ENCODE results near the gene PLA2G15. TPM values are rescaled to one million over a fixed set of nuclear protein-coding genes. Genes with fewer than 3 reads are reported as not detected.

PLA2G15 gene
- total RNA-seq, 1 experiment from 2014 or later: 10.2 TPM

GRCh38 chr16:68289621-68290329 lies 44.6 kb downstream of the PLA2G15 start:
- no peak overlapping the region for H3K4me3 Mint-ChIP-seq
- ChIA-PET POLR2A (interaction anchor here (0.7 kb wide), 1 partner anchor 1444 kb away, joined by 3 read pairs; no protein-coding TSS in a partner anchor), CTCF (interaction anchor here (1.7 to 4.2 kb wide), 2 partner anchors 26 to 28 kb away, joined by 6 to 24 read pairs; partner anchors contain the start of gene SLC7A6)
- H3K4me1 Mint-ChIP-seq: peaks cover 8% of the 10 kb centered on the region
- H3K27me3 Mint-ChIP-seq (ENCODE audit: low read depth): no peaks in the 10 kb centered on the region
- peak overlapping the region; percentile 37 for H3K27ac Mint-ChIP-seq
- ATAC-seq (no peak), DNase-seq (ENCODE audit: low spot score) (no peak)
- H3K9me3 Mint-ChIP-seq: no peaks in the 10 kb centered on the region
- H3K36me3 Mint-ChIP-seq: peaks cover 32% of the 10 kb centered on the region
- TF ChIP-seq NFATC4 (CRISPR knock-in tag; IDR thresholded peaks at IDR 0.05) (no peak), NR2C2 (CRISPR knock-in tag; IDR thresholded peaks at IDR 0.05) (no peak)
- TF ChIP-seq, protein P1, sequence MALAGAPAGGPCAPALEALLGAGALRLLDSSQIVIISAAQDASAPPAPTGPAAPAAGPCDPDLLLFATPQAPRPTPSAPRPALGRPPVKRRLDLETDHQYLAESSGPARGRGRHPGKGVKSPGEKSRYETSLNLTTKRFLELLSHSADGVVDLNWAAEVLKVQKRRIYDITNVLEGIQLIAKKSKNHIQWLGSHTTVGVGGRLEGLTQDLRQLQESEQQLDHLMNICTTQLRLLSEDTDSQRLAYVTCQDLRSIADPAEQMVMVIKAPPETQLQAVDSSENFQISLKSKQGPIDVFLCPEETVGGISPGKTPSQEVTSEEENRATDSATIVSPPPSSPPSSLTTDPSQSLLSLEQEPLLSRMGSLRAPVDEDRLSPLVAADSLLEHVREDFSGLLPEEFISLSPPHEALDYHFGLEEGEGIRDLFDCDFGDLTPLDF (CRISPR knock-in tag; IDR thresholded peaks at IDR 0.05): no peak

- POLR2A ChIA-PET: interaction anchor here (0.6 to 0.7 kb wide), 2 partner anchors 20 to 1444 kb away, joined by 3 read pairs; partner anchors contain the start of genes PRMT7 and SLC7A6OS
- Mint-ChIP-seq H3K4me1 (peaks cover 8% of the 10 kb centered on the region), H3K4me3 (no peak overlapping the region), H3K27ac (peak overlapping the region; percentile 50; the same call in 1 of the 2 replicates), H3K27me3 (ENCODE audit: low read depth) (no peaks in the 10 kb centered on the region), H3K9me3 (no peaks in the 10 kb centered on the region), H3K36me3 (peaks cover 32% of the 10 kb centered on the region)
- DNase-seq (ENCODE audit: low spot score) (peak; percentile 22), ATAC-seq (peak; percentile 83)
- TF ChIP-seq ERG (CRISPR knock-in tag; IDR thresholded peaks at IDR 0.05): no peak
- TF ChIP-seq, protein P2, sequence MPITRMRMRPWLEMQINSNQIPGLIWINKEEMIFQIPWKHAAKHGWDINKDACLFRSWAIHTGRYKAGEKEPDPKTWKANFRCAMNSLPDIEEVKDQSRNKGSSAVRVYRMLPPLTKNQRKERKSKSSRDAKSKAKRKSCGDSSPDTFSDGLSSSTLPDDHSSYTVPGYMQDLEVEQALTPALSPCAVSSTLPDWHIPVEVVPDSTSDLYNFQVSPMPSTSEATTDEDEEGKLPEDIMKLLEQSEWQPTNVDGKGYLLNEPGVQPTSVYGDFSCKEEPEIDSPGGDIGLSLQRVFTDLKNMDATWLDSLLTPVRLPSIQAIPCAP (CRISPR knock-in tag; IDR thresholded peaks at IDR 0.05): no peak
- no peak for TF ChIP-seq MYBL2 (CRISPR knock-in tag; IDR thresholded peaks at IDR 0.05)
- TF ChIP-seq, protein P3, sequence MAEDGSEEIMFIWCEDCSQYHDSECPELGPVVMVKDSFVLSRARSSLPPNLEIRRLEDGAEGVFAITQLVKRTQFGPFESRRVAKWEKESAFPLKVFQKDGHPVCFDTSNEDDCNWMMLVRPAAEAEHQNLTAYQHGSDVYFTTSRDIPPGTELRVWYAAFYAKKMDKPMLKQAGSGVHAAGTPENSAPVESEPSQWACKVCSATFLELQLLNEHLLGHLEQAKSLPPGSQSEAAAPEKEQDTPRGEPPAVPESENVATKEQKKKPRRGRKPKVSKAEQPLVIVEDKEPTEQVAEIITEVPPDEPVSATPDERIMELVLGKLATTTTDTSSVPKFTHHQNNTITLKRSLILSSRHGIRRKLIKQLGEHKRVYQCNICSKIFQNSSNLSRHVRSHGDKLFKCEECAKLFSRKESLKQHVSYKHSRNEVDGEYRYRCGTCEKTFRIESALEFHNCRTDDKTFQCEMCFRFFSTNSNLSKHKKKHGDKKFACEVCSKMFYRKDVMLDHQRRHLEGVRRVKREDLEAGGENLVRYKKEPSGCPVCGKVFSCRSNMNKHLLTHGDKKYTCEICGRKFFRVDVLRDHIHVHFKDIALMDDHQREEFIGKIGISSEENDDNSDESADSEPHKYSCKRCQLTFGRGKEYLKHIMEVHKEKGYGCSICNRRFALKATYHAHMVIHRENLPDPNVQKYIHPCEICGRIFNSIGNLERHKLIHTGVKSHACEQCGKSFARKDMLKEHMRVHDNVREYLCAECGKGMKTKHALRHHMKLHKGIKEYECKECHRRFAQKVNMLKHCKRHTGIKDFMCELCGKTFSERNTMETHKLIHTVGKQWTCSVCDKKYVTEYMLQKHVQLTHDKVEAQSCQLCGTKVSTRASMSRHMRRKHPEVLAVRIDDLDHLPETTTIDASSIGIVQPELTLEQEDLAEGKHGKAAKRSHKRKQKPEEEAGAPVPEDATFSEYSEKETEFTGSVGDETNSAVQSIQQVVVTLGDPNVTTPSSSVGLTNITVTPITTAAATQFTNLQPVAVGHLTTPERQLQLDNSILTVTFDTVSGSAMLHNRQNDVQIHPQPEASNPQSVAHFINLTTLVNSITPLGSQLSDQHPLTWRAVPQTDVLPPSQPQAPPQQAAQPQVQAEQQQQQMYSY (CRISPR knock-in tag; IDR thresholded peaks at IDR 0.05): no peak
- CTCF ChIA-PET: interaction anchor here (0.8 to 4.2 kb wide), 3 partner anchors 26 to 38 kb away, joined by 3 to 24 read pairs (median 6); partner anchors contain the start of gene SLC7A6
These were observed 45.3 kb downstream of the PLA2G15 start for GRCh38 chr16:68290450-68290849.

DNA sequence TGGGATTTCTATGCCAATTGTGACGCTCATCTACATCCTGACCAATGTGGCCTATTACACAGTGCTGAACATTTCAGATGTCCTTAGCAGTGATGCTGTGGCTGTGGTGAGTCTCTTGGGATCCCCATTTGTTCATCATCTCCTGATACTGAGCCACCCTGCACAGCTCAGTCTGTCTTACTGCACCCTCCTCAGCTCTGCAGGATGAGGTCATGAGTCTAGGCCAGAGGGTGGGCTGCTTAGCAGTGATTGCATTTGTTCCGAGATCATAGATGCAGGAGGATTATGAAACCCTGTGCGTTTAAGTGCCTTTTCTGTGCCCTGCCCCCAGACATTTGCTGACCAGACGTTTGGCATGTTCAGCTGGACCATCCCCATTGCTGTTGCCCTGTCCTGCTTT lies 46.1 kb downstream of the PLA2G15 start:
- ChIA-PET POLR2A (no interaction called here), CTCF (interaction anchor here (0.8 to 4.2 kb wide), 2 partner anchors 27 to 38 kb away, joined by 3 to 24 read pairs; partner anchors contain the start of gene SLC7A6)
- DNase-seq (ENCODE audit: low spot score): no peak
- H3K9me3 Mint-ChIP-seq: no peaks in the 10 kb centered on the region
- TF ChIP-seq MLX (CRISPR knock-in tag; IDR thresholded peaks at IDR 0.05) (no peak), CREB1 (CRISPR knock-in tag; IDR thresholded peaks at IDR 0.05) (no peak), ERG (CRISPR knock-in tag; IDR thresholded peaks at IDR 0.05) (no peak)
- TF ChIP-seq, protein P4, sequence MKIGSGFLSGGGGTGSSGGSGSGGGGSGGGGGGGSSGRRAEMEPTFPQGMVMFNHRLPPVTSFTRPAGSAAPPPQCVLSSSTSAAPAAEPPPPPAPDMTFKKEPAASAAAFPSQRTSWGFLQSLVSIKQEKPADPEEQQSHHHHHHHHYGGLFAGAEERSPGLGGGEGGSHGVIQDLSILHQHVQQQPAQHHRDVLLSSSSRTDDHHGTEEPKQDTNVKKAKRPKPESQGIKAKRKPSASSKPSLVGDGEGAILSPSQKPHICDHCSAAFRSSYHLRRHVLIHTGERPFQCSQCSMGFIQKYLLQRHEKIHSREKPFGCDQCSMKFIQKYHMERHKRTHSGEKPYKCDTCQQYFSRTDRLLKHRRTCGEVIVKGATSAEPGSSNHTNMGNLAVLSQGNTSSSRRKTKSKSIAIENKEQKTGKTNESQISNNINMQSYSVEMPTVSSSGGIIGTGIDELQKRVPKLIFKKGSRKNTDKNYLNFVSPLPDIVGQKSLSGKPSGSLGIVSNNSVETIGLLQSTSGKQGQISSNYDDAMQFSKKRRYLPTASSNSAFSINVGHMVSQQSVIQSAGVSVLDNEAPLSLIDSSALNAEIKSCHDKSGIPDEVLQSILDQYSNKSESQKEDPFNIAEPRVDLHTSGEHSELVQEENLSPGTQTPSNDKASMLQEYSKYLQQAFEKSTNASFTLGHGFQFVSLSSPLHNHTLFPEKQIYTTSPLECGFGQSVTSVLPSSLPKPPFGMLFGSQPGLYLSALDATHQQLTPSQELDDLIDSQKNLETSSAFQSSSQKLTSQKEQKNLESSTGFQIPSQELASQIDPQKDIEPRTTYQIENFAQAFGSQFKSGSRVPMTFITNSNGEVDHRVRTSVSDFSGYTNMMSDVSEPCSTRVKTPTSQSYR (CRISPR knock-in tag; IDR thresholded peaks at IDR 0.05): no peak
- H3K36me3 Mint-ChIP-seq: peaks cover 32% of the 10 kb centered on the region
- no peak overlapping the region for H3K27ac Mint-ChIP-seq
- no peak overlapping the region for H3K4me3 Mint-ChIP-seq
- H3K4me1 Mint-ChIP-seq: peaks cover 8% of the 10 kb centered on the region
- no peak for ATAC-seq
- no peaks in the 10 kb centered on the region for H3K27me3 Mint-ChIP-seq (ENCODE audit: low read depth)

Data from WTC11 (cell line).